Measurements from ENCODE around the gene ZG16. TPM values are rescaled to one million over a fixed set of nuclear protein-coding genes. Genes with fewer than 3 reads are reported as not detected.
"Not testable (repeated sequence)": the region's sequence is repeated elsewhere in the genome, so short reads cannot be mapped to it uniquely, and the experiment has no call there.

The ZG16 gene
- total RNA-seq, 1 donor from 2014 or later: not detected

DNA sequence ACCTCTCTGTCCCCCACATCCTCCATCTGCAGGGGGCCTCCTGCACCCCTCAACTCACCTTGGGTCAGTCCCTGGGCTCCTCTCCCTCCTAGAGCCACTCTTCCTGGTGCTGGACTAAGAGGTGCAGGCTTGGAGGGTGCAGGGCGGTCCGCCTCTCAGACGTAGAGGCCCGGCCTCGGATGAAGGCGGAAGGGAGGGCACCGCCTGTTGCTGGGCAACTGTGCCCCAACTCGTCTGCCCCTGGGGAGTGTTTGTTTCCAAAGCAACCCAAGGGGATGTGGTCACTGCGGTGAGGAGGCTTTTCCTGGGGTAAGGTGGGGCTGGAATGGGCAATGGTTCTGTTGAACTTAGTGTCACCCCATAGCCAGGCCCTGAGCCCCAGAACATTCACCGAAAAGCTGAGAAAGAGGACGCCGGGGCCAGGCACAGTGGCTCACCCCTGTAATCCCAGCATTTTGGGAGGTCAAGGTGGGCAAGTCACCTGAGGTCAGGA is 32.2 kb upstream of the ZG16 start, which contains the start of gene C16orf54:
Gene C16orf54 (minus strand): TSS at position 138 of the 493 bp plus-strand sequence. CDS start 1,039 bp downstream, outside the sequence.
- DNase-seq (ENCODE audit: low spot score, unreplicated experiment): no peak
- peak within 1 kb of the TSS; percentile 73 for H3K27ac Mint-ChIP-seq
- H3K4me1 Mint-ChIP-seq (ENCODE audit: low read depth): peaks cover 5% of the 10 kb centered on the region
- no peaks in the 10 kb centered on the region for H3K9me3 Mint-ChIP-seq (ENCODE audit: low read depth)
- H3K4me3 Mint-ChIP-seq (ENCODE audit: low read depth): no peak within 1 kb of the TSS
- TF ChIP-seq, protein P1, sequence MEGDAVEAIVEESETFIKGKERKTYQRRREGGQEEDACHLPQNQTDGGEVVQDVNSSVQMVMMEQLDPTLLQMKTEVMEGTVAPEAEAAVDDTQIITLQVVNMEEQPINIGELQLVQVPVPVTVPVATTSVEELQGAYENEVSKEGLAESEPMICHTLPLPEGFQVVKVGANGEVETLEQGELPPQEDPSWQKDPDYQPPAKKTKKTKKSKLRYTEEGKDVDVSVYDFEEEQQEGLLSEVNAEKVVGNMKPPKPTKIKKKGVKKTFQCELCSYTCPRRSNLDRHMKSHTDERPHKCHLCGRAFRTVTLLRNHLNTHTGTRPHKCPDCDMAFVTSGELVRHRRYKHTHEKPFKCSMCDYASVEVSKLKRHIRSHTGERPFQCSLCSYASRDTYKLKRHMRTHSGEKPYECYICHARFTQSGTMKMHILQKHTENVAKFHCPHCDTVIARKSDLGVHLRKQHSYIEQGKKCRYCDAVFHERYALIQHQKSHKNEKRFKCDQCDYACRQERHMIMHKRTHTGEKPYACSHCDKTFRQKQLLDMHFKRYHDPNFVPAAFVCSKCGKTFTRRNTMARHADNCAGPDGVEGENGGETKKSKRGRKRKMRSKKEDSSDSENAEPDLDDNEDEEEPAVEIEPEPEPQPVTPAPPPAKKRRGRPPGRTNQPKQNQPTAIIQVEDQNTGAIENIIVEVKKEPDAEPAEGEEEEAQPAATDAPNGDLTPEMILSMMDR (IDR thresholded peaks at IDR 0.05; ENCODE audit: unreplicated experiment): no peak
- no peaks in the 10 kb centered on the region for H3K27me3 Mint-ChIP-seq
- H3K36me3 Mint-ChIP-seq (ENCODE audit: insufficient read depth): no peaks in the 10 kb centered on the region

DNA sequence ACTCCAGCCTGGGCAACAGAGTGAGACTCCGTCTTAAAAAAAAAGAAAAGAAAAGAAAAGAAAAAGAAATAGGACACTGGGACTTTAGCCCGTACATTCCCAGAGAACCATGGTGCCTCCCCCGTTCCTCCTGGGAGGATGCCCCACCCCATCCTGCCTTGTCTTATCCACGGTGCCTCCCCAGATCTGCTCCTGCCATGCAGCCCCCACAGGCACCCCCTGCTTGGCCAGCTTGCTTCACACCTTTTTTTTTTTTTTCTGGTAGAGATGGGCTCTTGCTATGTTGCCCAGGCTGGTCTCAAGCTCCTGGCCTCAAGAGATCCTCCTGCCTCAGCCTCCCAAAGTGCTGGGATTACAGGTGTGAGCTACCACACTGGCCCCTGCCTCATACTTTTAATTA is 31.5 kb upstream of the ZG16 start:
- not testable (repeated sequence) for H3K4me3 Mint-ChIP-seq (ENCODE audit: low read depth); DNase-seq (ENCODE audit: low spot score, unreplicated experiment); H3K27ac Mint-ChIP-seq; H3K27me3 Mint-ChIP-seq; H3K36me3 Mint-ChIP-seq (ENCODE audit: insufficient read depth); H3K9me3 Mint-ChIP-seq (ENCODE audit: low read depth); H3K4me1 Mint-ChIP-seq (ENCODE audit: low read depth)

DNA sequence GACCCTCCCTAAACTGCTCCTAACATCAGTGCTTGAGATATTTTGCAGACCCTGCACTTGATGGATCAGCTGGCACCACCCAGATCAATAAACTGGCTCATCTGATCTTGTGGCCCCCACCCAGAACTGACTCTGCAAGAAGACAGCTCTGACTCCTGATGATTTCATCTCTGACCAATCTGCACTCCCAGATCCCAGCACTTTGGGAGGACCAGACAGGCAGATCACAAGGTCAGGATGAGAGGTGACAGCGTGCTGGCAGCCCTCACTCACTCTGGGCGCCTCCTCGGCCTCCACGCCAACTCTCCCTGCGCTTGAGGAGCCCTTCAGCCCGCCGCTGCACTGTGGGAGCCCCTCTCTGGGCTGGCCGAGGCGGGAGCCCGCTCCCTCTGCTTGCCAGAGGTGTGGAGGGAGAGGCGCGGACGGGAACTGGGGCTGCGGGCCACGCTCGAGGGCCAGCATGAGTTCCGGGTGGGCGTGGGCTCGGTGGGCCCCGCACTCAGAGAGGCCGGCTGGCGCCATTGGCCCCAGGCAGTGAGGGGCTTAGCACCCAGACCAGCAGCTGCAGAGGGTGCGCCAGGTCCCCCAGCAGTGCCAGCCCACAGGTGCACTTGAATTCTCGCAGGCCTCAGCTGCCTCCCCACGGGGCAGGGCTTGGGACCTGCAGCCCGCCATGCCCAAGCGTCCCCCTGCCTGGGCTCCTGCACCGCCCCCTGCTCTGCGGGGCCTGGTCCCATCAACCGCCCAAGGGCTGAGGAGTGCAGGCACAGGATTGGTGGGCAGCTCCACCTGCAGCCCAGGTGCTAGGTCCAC is 29.9 kb upstream of the ZG16 start:
- Mint-ChIP-seq H3K27ac (no peak overlapping the region), H3K4me3 (ENCODE audit: low read depth) (no peak overlapping the region), H3K36me3 (ENCODE audit: insufficient read depth) (no peaks in the 10 kb centered on the region), H3K9me3 (ENCODE audit: low read depth) (no peaks in the 10 kb centered on the region), H3K4me1 (ENCODE audit: low read depth) (no peaks in the 10 kb centered on the region), H3K27me3 (no peaks in the 10 kb centered on the region)
- no peak for DNase-seq (ENCODE audit: low spot score, unreplicated experiment)
- TF ChIP-seq, protein P1 (IDR thresholded peaks at IDR 0.05; ENCODE audit: unreplicated experiment): no peak

DNA sequence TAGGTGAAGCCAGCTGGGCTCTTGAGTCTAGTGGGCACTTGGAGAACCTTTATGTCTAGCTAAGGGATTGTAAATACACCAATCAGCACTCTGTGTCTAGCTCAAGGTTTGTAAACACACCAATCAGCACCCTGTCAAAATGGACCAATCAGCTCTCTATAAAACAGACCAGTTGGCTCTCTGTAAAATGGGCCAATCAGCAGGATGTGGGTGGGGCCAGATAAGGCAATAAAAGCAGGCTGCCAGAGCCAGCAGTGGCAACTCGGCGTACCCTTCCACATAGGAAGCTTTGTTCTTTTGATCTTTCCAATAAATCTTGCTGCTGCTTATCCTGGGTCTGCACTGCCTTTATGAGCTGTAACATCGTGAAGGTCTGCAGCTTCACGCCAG is 29.3 kb upstream of the ZG16 start:
- not testable (repeated sequence) for DNase-seq (ENCODE audit: low spot score, unreplicated experiment); H3K4me3 Mint-ChIP-seq (ENCODE audit: low read depth); H3K4me1 Mint-ChIP-seq (ENCODE audit: low read depth); H3K27me3 Mint-ChIP-seq; H3K36me3 Mint-ChIP-seq (ENCODE audit: insufficient read depth); H3K27ac Mint-ChIP-seq; H3K9me3 Mint-ChIP-seq (ENCODE audit: low read depth)

DNA sequence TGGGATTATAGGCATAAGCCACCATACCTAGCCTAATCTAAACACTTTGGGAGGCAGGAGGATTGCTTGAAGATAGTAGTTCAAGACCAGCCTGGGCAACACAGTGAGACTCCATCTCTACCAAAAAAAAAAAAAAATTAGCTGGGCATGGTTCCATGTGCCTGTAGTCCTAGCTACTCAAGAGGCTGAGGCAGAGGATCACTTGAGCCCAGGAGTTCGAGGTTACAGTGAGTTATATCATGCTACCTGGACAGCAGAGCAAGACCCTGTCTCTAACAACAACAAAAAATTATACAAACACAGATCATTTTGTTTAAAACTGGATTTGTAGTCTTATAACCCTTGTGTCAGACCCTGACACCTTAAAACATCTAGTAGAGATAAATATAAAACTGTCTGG is 24.5 kb upstream of the ZG16 start:
- H3K4me1 Mint-ChIP-seq (ENCODE audit: low read depth): peaks cover 12% of the 10 kb centered on the region
- no peak overlapping the region for H3K27ac Mint-ChIP-seq
- TF ChIP-seq, protein P1 (IDR thresholded peaks at IDR 0.05; ENCODE audit: unreplicated experiment): no peak
- H3K27me3 Mint-ChIP-seq: no peaks in the 10 kb centered on the region
- no peak overlapping the region for H3K4me3 Mint-ChIP-seq (ENCODE audit: low read depth)
- H3K9me3 Mint-ChIP-seq (ENCODE audit: low read depth): no peaks in the 10 kb centered on the region
- DNase-seq (ENCODE audit: low spot score, unreplicated experiment): no peak
- no peaks in the 10 kb centered on the region for H3K36me3 Mint-ChIP-seq (ENCODE audit: insufficient read depth)

DNA sequence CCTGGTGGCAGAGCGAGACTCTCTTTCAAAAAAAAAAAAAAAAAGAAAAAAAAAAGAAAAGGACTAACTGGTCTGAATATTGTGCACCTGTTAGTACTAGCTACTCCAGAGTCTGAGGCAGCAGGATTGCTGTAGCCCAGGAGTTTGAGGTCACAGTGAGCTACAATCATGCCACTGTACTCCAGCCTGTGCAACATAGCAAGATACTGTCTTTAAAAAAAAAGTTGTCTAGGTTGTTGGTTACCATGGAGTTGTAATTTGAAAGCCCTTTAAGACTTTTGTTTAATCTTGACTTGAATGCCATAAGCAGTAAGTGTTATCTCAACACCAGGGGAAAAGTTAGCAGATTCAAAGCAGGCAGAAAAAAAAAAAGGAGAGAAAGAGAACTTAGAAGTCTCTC is 21.4 kb upstream of the ZG16 start:
- DNase-seq (ENCODE audit: low spot score, unreplicated experiment): no peak
- no peaks in the 10 kb centered on the region for H3K9me3 Mint-ChIP-seq (ENCODE audit: low read depth)
- no peaks in the 10 kb centered on the region for H3K27me3 Mint-ChIP-seq
- TF ChIP-seq, protein P1 (IDR thresholded peaks at IDR 0.05; ENCODE audit: unreplicated experiment): no peak
- H3K27ac Mint-ChIP-seq: peak overlapping the region; percentile 78
- H3K36me3 Mint-ChIP-seq (ENCODE audit: insufficient read depth): no peaks in the 10 kb centered on the region
- peaks cover 19% of the 10 kb centered on the region for H3K4me1 Mint-ChIP-seq (ENCODE audit: low read depth)
- H3K4me3 Mint-ChIP-seq (ENCODE audit: low read depth): no peak overlapping the region

DNA sequence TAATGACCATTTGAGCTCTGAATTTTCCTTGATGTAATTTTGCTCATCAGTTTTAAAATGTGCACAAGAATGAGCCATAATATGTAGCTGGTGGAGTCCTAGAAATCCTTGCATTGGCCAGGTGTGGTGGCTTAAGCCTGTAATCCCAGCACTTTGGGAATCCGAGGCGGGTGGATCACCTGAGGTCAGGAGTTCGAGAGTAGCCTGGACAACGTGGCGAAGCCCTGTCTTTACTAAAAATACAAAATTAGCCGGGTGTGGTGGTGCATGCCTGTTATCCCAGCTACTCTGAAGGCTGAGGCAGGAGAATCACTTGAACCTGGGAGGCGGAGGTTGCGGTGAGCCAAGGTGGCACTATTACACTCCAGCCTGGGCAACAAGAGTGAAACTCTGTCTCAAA is 21.0 kb upstream of the ZG16 start:
- Mint-ChIP-seq H3K27ac (peak overlapping the region; percentile 78), H3K4me1 (ENCODE audit: low read depth) (peaks cover 19% of the 10 kb centered on the region)
- H3K27me3 Mint-ChIP-seq; DNase-seq (ENCODE audit: low spot score, unreplicated experiment); H3K9me3 Mint-ChIP-seq (ENCODE audit: low read depth); H3K4me3 Mint-ChIP-seq (ENCODE audit: low read depth); H3K36me3 Mint-ChIP-seq (ENCODE audit: insufficient read depth): not testable (repeated sequence)

All from progenitor cell of endocrine pancreas (in vitro differentiated cells).